GM12891 (cell line): ENCODE measurements around the gene ARID1B.

Experiments used
- POLR2A ChIP-seq: IDR thresholded peaks from 2 replicates; pipeline ENCODE4 v1.6.1; 2011; ENCODE audit warnings: low read depth, low read length, control low read depth
- TAF1 ChIP-seq: IDR thresholded peaks from 2 replicates; pipeline ENCODE4 v1.6.1; 2011; ENCODE audit warnings: low read depth, low read length, control low read depth

- TF ChIP-seq POLR2A (no peak), TAF1 (no peak)
Observed at GRCh38 chr6:156910938-156911337, 133.8 kb downstream of the ARID1B start.
